LNCaP clone FGC (cell line): ENCODE measurements around the gene CDKN2A.
"Not testable (repeated sequence)": the region's sequence is repeated elsewhere in the genome, so short reads cannot be mapped to it uniquely, and the experiment has no call there.

Experiments
- DNase-seq: peaks from one replicate; pipeline ENCODE4 v3.0.0-alpha.2; 2011; ENCODE audit warnings: low read depth
- H3K4me3 ChIP-seq: 2 replicates; pipeline ENCODE4 v1.5.1; 2011; ENCODE audit warnings: mild to moderate bottlenecking, low read depth, low read length, control low read depth
- TF ChIP-seq, protein P1 (sequence below): IDR thresholded peaks from 2 replicates; pipeline ENCODE4 v1.5.1; 2012; ENCODE audit warnings: mild to moderate bottlenecking; ENCODE audit not compliant: control insufficient read depth, insufficient read depth; ENCODE audit errors: extremely low read depth

Gene CDKN2A

DNA sequence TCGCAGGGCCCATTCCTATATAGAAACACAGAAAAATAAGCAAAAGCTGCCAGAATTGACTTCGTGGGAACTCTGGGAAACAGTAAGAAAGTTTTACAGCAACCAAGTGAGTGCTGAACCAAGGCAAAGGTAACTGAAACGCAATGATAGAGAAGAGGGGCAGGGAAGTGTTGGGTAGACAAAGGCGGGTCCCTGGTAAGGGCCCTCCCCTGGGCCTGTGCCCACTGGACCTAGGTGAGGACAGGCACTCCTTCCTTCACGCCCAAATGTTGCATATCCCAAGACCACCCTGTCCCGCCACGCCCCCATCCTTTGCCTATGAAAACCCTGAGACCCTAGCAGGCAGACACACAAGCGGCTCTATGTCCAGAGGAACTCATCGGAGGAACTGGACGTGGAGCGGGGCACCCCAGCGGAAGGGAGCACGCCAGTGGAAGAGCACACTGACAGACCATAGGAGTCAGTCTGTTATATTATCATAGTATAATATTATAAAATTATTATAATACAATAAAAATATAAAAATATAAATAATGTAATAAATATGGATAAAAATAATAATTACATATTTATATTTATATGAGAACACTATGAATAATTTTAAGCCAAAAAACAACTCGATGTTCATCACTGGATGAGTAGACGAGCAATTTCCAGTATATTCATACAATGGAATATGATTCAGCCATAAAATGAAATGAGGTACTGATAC lies 27.9 kb downstream of the CDKN2A start:
- no peak for DNase-seq
- H3K4me3 ChIP-seq, result no peak overlapping the region

GRCh38 chr9:21965401-21965951 lies 28.7 kb downstream of the CDKN2A start:
- no peak overlapping the region for H3K4me3 ChIP-seq
- DNase-seq, result no peak
- TF ChIP-seq, protein P1, sequence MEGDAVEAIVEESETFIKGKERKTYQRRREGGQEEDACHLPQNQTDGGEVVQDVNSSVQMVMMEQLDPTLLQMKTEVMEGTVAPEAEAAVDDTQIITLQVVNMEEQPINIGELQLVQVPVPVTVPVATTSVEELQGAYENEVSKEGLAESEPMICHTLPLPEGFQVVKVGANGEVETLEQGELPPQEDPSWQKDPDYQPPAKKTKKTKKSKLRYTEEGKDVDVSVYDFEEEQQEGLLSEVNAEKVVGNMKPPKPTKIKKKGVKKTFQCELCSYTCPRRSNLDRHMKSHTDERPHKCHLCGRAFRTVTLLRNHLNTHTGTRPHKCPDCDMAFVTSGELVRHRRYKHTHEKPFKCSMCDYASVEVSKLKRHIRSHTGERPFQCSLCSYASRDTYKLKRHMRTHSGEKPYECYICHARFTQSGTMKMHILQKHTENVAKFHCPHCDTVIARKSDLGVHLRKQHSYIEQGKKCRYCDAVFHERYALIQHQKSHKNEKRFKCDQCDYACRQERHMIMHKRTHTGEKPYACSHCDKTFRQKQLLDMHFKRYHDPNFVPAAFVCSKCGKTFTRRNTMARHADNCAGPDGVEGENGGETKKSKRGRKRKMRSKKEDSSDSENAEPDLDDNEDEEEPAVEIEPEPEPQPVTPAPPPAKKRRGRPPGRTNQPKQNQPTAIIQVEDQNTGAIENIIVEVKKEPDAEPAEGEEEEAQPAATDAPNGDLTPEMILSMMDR, result no peak

More for the DNA sequence above, 27.9 kb downstream of the CDKN2A start:
- TF ChIP-seq, protein P1, result no peak

DNA sequence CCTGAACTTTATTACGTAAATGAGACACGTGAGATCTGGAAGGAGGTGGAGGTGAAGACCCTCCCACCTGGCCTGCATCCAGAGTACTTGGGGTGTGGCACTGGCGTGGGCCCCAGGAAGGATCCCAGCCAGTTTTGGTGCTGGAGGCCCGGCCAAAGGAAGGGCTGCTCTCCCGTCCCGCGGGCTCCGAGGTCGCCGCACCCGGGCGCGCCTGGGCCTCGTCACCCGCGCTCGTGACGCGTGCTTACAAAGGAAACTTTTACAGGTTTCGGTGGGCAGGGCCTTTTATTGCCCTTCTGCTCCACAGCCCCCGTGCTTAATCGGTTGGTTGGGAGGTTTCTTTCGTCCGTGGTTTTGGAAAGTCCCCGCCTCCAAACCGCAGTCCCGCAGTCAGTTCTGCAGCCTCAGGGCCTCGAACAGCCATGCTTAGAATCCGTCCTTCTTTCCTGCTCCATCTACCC lies 29.2 kb downstream of the CDKN2A start:
- TF ChIP-seq, protein P1, result no peak
- H3K4me3 ChIP-seq, result no peak overlapping the region
- no peak for DNase-seq

DNA sequence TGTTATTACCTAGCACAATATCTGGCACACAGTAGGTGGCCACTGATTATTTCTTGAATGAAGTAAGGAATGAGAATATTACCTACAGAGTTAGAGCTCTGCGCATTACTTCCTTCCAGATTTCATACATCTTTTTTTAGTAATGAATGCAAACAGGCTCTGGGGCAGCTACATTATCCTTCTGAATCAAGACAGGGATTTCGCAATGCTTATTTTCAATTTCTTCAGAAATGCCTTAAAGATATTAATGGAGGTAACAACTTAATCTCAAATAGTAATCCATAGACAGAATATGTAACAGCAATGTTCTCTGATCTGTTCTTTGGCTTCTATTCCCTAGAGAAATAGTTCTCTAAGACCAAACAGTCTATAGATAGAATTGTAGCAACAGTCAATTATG lies 32.6 kb downstream of the CDKN2A start:
- DNase-seq, result no peak
- TF ChIP-seq, protein P1, result no peak
- H3K4me3 ChIP-seq, result no peak overlapping the region

- H3K4me3 ChIP-seq, DNase-seq: not testable (repeated sequence)
These were observed 34.9 kb downstream of the CDKN2A start for GRCh38 chr9:21959268-21959667.

DNA sequence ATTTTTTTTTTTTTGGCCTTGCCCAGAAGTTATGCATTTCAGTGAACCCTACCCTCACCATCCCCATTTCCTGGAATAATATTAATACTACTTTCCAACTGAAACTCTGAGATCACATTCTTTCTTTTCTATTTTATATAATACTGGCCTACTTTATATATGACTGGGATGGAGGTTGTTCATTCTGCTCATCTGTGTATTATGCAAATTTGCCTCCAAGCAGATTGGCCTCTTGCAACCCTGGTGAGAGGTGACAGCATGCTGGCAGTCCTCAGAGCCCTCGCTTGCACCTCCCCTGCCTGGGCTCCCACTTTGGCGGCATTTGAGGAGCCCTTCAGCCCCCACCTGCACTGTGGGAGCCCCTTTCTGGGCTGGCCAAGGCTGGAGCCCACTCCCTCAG lies 35.4 kb downstream of the CDKN2A start:
- DNase-seq, result no peak
- TF ChIP-seq, protein P1, result no peak
- H3K4me3 ChIP-seq, result no peak overlapping the region

GRCh38 chr9:21945606-21946005 lies 48.6 kb downstream of the CDKN2A start:
- TF ChIP-seq, protein P1, result no peak
- H3K4me3 ChIP-seq, result no peak overlapping the region
- DNase-seq, result no peak
